GM21528 (cell line): ENCODE data around the gene TSHR.

Experiments used
- ATAC-seq: cut with Tn5 transposase; IDR thresholded peaks from one replicate; pipeline ENCODE4 v1.9.1; 2021; ENCODE audit warnings: mild to moderate bottlenecking, moderate library complexity; ENCODE audit not compliant: unreplicated experiment, low FRiP score

The TSHR gene

DNA sequence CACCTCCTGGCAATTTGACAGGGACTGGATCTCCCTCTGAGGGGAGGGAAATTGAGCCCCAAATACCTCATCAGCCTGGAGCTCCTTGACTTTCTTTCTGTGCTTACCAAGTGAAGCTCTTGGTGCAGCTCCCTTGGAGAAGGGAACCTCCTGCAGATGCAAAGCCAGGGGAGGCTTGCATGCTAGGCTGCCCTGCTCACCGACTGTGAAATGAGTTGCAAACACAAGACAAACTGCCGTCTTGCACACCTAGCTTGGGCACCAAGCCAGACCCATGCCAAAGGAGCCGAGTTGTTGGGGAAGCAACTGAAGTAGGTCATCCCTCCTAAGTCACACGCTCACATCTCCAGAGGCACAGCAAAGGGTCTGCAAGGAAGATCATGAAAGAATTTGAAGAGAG, 170.1 kb downstream of the TSHR start:
- no peak for ATAC-seq

GRCh38 chr14:81127785-81128184, 172.4 kb downstream of the TSHR start:
- no peak for ATAC-seq

DNA sequence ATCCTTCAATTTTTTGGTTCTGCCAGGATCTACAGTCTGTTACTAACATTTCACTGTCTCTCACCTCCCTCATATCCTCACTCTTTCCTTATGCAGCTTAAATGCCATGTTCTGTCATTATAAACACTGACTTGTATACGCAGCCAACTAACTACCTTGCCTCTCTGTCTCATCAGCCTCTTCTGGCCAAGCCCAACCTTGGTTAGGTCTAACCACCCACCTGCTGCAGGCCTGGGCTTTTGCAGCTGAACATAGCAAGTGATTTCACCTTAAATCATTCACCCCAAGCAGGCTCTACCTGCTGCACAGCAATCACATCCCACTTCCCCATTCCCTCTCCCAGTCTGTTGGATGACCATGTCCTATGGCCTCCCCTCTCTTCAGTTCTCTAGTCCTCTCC, 173.8 kb downstream of the TSHR start:
- ATAC-seq = no peak

DNA sequence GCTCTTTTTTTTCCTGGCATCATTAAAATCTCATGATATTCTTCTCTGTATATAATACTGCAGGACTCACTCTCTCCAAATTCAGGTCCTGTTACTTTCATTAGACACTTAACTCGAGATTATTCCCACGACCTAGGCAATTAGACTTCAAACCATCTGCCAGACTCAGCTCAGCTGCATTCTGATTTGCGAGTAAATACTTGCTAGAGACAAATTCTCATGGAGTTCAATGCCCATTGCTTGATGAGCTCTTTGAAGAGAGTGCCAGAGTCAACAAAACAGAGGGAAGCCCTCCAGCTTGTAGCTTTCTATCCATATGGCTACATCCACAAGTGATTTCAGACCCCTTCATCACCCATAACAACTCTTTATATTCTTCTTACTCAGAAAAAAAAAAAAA, 177.0 kb downstream of the TSHR start:
- ATAC-seq = no peak

DNA sequence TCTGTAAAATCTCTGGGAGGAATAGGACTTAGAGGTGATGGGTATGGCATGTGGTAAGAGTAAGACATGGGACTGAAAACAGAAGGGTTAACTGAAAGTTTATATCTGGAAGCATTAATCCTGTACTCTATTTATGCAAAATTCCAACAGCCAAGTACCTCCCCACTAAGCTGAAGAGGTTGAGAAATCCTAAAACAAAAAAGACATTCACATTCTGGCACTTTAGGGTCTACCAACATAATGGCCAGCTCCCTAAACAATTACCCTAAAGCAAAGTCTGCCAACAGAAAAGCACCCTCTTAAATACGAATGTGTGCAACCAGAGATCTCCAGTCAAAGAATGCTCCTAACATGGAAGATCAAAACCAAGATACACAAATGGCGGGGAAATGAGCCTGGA, 178.0 kb downstream of the TSHR start:
- ATAC-seq = no peak

DNA sequence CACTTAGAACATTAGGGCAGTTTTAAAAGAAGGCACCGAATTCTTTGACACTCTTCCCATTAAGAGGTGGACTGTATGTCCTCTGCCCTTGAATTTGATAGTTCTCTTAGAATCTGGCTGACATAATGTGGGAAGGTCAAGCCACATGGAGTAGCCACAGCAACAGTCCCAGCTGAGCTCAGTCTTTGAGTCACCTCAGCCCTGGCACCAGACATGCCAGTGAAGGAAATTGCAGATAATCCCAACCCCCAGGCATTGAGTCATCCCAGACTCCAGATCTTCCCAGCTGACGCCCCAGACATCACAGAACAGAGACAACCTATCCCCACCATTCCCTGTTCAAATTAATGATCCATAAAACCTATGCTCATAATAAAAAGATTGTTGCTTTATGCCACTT, 181.9 kb downstream of the TSHR start:
- ATAC-seq = no peak

- no peak for ATAC-seq
These were observed 183.0 kb downstream of the TSHR start for GRCh38 chr14:81138429-81138828.

DNA sequence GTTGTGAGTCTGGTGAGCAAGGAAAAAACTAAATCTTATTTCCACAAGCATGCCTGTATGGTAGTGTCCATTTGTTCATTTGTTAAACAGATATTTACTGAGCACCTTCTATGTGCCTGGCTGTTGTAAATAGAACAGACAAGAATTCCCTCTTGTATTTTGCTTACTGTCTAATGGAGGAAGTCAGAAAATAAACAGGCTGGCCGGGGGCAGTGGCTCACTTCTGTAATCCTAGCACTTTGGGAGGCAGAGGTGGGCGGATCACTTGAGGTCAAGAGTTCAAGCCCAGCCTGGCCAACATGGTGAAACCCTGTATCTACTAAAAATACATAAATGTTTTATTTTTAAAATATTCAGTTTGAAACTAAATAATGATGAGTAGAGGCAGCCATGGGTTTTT, 186.0 kb downstream of the TSHR start:
- ATAC-seq = no peak

DNA sequence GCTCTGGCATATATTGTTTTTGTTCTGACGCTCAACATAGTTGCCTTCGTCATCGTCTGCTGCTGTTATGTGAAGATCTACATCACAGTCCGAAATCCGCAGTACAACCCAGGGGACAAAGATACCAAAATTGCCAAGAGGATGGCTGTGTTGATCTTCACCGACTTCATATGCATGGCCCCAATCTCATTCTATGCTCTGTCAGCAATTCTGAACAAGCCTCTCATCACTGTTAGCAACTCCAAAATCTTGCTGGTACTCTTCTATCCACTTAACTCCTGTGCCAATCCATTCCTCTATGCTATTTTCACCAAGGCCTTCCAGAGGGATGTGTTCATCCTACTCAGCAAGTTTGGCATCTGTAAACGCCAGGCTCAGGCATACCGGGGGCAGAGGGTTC, 188.4 kb downstream of the TSHR start:
- ATAC-seq = no peak

- no peak for ATAC-seq
These were observed 189.6 kb downstream of the TSHR start for GRCh38 chr14:81144824-81145603.

DNA sequence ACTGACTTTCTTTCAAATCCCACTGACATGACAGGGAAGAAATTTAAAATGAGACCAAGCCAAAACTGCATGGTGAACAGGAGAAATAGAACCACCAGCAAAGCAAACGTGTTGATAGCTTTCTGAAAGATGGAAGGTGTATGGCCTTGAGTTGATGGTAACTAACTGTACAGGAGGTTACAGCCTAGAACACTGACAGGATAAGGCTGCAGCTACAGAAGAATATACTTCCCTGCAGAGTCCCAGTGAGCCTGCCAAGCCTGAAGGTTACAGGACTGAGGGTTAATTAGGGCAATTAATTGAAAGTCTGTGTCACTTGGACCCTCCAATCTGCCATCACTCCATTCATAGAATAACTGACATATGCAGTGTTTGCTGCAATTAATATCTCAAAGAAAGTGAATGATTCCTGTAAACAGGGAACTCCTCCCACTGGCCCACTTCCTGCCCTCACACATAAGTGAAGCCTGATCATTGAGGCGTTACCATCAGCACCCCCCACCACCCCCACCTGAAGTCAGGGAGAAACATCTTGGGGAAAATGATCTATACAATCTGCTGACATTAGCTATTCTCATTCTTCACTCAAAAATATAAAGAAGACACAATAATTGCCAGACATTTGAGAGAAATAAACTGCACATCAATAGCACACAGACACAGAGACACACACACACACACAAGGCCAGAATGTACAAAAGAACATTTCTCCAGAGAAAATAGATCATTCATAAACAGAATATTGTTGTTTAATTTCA, 191.9 kb downstream of the TSHR start:
- ATAC-seq = peak; percentile 46

DNA sequence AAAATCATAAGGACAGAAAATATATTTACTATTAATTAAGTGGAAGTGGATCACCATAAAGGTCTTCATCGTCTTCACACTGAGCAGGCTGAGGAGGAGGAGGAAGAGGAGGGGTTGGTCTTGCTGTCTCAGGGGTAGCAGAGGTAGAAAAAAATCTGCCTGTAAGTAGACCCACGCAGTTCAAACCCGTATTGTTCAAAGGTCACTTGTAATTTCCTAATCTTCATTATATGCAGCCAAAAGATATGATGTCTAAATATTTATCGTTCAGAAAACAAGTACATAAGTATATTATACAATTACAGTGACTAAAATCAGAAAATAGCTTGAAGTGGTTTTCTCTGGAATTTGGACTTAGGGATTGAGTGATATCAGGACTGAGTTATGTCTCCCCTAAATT, 193.2 kb downstream of the TSHR start:
- no peak for ATAC-seq

DNA sequence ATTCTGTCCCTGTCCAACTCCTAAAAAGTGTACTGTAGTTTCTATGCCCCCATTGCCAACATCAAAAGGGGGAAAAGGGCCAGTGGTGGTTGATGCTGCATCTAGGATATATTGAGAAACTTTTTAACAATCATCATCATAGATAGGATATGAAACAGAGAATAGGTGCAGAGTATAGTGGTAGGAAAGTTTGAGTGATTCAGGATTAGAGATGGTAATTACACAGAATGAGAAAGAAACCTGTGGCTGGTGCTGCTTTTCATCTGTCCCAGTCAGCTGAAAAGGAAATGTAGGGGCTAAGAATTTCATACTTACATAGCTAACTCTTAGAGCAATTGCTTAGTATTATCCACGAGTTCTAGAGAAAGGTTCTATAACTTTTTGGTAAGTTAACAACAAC, 197.8 kb downstream of the TSHR start:
- no peak for ATAC-seq

GRCh38 chr14:81157431-81157830, 202.0 kb downstream of the TSHR start:
- no peak for ATAC-seq

DNA sequence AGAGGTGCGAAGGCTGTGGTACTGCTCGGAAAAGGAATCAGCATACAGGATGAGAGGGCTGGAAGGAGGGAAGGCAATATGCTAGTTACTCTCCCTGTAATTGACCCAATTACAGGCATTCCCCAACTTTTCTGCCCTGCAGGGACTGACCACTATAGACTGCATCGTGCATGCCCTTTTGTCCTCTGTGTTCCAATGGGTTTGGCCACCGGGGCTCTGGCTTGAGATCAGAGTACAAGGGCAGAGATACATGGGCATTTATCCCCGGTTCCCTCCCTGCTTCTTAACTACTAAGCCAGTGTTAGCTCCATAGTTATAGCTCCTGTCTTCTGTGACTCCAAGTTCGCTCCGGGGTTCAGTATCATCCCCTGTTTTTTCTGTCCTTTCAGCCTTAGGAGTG, 205.7 kb downstream of the TSHR start:
- ATAC-seq = no peak

- no peak for ATAC-seq
These were observed 206.3 kb downstream of the TSHR start for GRCh38 chr14:81161749-81162148.

DNA sequence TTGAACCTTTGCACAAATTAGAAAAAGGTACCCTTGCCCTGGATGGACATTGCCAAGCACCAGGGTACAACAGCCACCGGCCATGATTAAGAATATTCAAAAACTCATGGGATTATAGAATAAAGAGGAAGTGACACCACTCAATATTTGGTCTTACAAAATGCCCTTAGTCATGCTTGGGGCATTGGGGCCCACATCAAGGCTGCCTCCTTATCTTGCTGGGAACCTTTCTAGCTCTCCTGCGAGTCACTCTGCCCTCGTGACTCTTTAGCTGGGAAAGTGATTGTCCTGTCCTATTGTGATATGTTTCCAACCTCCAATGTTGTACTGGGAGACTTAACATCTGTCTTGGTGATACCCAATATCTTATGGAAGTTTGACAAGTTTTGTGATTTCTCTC, 207.5 kb downstream of the TSHR start:
- ATAC-seq = no peak

GRCh38 chr14:81164167-81164774, 208.8 kb downstream of the TSHR start:
- ATAC-seq = peak; percentile 89

DNA sequence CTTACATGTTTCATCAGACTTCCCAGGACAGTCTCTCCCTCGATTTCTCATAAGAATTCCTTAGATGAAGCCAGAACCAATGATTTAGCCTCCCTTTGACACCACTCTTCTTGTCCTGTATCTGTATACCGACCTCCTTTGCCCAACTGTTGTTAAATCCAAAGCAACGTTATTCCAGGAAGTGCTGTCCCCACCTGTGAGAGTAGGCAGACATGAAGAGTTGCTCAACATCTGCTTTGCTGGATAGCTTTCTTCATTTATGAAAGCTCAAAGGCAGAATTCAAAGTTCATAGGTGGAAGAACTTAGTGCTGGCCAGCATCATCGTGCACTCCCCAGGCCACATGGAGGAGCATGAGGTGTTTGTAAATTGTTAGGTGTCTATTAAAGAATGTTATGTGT, 209.8 kb downstream of the TSHR start:
- ATAC-seq = no peak

DNA sequence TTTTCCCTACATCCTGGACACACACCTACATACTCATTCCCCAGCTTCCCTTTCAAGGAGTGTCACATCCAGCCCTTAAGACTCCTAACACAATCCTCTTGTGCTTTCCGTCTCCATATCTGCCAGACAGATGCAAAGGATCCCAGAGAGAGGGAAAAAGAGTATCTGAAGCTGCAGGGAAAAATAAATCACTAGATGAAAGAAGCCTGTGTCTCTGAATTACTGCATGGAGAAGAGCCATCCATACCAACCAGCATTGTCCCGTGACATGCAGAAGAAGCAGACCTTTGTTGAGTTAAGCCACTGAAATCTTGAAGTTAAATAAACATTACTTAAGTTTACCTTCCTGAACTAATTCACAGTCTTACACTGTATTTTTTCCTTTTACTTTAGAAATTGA, 210.7 kb downstream of the TSHR start:
- ATAC-seq = no peak

GRCh38 chr14:81169267-81169666, 213.8 kb downstream of the TSHR start:
- no peak for ATAC-seq

- peak; percentile 35 for ATAC-seq
These were observed 214.3 kb downstream of the TSHR start for GRCh38 chr14:81169711-81170103.
